Measurements from ENCODE around the gene SOX2.

Gene SOX2

GRCh38 chr3:181705086-181705480, 6.6 kb upstream of the SOX2 start:
- no peak for DNase-seq

- no peak for DNase-seq
These were observed 3.7 kb upstream of the SOX2 start for GRCh38 chr3:181707980-181708379.

DNA sequence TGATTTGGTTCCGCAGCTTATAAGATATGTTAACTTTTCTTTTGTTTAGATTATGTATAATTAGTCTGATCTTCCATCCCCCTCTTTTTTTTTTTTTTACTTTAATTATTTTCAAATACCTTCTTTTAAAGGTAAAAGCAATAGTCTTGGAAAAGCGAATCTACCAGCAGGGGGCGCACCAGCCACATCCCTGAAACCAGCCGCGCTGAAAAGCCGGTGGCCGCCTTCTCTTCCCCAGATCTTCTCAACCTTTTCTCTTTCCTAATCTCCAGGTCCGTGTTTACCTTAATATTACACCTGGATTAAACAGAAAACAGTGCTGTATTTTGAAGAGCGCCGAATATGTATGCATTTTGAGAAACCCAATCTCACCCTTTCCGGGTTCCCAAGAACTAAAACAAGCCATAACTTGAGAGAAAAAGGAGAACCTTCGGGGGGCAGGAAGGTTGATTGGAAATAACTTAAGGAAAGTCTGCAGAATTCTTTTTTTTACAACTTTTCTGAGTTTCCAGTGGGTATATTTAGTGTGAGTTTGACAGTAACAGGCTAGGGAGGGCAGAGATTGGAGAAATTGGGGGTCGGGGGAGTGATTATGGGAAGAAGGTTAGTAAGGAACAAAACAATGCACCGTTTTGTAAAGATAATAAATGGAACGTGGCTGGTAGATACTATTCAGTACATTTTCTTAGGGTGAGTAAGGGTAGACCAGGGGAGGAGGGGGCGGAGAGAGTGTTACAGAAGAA, 2.0 kb upstream of the SOX2 start:
- peak in 3 of 6 experiments; percentile 13 to 33 (median 17) for DNase-seq

DNA sequence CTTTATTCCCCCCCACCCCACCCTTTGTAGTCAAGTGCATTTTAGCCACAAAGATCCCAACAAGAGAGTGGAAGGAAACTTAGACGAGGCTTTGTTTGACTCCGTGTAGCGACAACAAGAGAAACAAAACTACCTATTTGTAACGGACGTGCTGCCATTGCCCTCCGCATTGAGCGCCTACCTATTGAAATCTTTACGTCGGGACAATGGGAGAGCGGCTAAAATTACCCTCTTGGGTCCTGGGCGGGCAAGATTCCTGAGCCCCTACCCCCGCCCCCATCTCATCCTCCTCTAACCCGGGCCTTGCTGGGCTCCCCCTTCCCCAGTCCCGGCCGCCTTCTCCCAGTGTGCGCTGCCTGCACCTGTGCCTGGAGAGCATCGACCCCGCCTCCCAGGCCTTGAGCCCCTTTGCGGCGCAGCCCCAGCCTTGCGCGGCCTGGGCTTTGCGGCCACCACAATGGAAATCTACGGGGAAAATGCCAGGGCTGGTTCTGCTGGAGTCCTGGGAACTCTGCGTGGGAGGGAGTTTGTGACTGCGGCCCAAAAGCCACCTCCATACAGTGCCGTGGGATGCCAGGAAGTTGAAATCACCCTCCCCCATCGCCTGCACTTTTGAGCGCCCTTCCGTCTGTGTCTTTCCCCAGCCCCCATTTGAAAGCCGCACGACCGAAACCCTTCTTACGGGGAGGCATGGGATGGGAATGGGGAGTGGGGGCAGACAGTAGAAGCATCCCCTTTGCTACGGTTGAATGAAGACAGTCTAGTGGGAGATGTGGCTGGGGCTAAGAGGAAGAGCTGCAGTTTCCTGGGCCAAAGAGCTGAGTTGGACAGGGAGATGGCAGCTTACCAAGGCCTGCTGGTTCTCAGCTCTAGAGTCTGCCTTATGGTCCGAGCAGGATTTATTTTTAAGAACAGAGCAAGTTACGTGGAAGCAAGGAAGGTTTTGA, 1.1 kb upstream of the SOX2 start:
- DNase-seq = peak in 1 of 6 experiments; percentile 16

DNA sequence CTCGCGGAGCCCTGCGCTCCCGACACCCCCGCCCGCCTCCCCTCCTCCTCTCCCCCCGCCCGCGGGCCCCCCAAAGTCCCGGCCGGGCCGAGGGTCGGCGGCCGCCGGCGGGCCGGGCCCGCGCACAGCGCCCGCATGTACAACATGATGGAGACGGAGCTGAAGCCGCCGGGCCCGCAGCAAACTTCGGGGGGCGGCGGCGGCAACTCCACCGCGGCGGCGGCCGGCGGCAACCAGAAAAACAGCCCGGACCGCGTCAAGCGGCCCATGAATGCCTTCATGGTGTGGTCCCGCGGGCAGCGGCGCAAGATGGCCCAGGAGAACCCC, 464 bp downstream of the SOX2 start:
- DNase-seq = no peak

DNA sequence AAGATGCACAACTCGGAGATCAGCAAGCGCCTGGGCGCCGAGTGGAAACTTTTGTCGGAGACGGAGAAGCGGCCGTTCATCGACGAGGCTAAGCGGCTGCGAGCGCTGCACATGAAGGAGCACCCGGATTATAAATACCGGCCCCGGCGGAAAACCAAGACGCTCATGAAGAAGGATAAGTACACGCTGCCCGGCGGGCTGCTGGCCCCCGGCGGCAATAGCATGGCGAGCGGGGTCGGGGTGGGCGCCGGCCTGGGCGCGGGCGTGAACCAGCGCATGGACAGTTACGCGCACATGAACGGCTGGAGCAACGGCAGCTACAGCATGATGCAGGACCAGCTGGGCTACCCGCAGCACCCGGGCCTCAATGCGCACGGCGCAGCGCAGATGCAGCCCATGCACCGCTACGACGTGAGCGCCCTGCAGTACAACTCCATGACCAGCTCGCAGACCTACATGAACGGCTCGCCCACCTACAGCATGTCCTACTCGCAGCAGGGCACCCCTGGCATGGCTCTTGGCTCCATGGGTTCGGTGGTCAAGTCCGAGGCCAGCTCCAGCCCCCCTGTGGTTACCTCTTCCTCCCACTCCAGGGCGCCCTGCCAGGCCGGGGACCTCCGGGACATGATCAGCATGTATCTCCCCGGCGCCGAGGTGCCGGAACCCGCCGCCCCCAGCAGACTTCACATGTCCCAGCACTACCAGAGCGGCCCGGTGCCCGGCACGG, 991 bp downstream of the SOX2 start:
- DNase-seq = peak in 1 of 6 experiments; percentile 21

GRCh38 chr3:181713280-181713647, 1.5 kb downstream of the SOX2 start:
- DNase-seq = no peak

DNA sequence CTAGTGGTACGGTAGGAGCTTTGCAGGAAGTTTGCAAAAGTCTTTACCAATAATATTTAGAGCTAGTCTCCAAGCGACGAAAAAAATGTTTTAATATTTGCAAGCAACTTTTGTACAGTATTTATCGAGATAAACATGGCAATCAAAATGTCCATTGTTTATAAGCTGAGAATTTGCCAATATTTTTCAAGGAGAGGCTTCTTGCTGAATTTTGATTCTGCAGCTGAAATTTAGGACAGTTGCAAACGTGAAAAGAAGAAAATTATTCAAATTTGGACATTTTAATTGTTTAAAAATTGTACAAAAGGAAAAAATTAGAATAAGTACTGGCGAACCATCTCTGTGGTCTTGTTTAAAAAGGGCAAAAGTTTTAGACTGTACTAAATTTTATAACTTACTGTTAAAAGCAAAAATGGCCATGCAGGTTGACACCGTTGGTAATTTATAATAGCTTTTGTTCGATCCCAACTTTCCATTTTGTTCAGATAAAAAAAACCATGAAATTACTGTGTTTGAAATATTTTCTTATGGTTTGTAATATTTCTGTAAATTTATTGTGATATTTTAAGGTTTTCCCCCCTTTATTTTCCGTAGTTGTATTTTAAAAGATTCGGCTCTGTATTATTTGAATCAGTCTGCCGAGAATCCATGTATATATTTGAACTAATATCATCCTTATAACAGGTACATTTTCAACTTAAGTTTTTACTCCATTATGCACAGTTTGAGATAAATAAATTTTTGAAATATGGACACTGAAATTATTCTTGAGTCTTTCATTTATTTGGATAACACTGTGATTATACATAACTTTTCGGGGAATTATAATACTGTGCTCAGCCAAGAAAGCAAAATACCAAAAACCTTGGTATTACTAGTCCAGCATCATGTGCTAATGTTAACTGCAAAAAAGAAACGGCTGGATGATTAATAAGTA, 2.2 kb downstream of the SOX2 start:
- DNase-seq = peak in 1 of 6 experiments; percentile 5

GRCh38 chr3:181715571-181716340, 4.0 kb downstream of the SOX2 start:
- no peak for DNase-seq

DNA sequence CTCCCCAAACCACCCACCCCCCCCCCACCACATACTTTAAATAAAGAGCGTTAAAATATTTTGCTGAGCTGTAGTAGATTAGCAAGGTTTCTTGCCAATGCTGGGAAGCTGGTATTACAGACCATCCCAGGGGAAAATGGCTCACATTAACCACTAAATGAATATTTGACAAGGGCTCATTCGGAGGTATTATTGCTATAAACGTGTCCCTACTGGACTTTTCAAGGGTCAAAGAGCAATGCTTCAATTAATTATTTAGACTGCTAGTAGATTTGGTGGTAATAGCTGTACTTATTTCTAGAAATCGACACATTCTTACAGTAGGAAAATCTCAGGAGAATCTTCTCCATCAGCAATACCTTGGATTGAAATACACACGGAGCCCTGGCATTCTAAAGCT, 5.2 kb downstream of the SOX2 start:
- no peak for DNase-seq

DNA sequence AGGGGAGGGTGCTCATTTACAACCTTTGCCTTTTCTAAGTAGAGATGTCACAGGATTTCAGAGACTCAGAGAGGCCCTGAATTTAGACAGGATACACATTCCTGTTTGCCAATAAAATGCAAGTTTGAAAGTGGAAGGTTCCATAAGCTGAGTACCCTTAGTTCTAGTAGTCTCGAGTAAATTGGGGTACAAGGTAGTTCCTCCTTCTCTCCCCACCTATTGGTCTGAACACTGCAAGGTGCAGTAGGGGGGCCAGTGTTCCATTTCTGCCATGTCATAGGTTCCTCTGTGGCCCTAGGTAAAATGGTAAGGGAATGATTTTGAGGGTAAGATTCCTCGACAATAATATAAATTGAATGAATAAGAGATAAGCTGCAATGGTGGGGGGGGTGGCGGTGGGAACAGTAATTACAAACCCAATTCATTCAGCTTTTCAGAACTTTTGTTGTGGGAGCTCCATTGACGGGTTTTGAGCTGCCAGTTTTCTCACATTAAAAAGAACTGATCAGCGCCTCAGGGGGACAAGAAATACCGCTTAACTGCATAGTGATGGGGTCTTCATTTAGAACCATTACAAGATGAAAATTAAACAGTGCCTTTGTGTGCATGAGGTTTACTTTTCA, 5.9 kb downstream of the SOX2 start:
- no peak for DNase-seq

GRCh38 chr3:181718369-181718768, 6.6 kb downstream of the SOX2 start:
- no peak for DNase-seq

GRCh38 chr3:181718987-181719911, 7.5 kb downstream of the SOX2 start:
- DNase-seq = no peak

GRCh38 chr3:181719991-181720680, 8.4 kb downstream of the SOX2 start:
- no peak for DNase-seq

DNA sequence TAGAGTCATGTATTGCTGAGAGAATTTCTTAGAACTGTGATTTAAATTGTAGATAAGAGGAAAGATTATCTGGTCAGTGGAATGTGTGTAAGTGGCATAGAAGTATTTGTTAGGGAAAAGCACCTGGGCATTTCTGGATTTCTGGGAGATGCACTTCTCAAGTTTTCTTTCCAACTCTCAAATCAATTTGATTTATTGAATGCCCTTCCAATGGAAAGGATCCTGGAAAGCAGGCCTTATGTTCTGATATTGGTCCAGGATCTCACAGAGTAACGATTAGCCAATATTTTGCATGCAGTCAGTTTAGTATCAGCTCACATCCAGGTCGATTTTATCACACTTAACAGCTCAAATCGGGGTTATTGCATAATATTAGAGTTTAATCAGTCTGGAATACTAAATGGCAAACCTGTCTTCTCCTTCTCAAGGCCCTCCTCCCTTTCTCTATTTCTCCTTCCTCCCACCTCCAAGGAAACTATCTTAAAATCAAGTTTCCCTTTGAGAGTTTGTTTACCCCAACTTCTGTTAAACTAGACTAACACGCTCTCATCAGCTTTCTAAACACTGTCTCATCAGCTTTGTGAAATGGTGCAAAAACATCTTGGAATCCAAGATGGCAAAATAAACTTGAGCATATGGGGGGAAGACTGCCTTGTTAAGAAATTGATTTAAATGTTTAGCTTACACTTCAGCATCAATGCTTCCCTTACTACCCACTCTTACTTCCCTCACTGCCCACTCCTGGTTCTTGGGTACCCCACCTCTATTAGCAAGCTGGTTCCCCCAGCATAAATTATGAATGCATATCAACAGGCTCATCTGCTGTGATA, 9.5 kb downstream of the SOX2 start:
- DNase-seq = no peak

GRCh38 chr3:181722156-181722555, 10.4 kb downstream of the SOX2 start:
- DNase-seq = no peak

DNA sequence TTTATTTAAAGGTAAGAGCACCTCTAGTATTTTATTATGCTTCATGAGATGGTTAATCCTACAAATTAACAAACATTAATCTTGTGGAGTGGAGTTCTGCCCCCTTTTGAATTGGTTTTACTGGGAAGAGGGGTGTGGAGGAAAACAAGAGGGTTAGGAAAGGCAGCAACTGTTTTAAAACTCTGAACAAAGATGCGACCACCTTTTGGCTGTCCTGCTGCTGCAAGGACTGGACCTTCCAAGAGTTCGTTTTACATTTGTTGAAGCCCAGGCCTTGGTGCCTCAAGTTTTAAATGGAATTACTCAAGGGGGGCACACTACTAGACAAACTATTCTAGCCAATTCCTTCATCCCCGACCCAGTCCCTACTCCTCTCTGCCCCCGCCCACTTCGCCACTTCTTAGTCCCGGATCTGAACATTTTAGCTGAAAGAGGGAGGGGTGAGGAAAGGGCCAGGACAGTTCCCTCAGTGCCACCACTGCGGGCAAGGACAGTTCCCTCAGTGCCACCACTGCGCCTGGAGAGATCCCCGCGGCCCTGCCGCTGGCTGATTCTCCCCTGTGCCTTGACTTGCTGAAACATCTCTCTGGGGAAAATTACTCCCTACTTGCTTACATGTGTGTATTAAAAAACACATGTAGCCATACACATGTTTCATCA, 11.2 kb downstream of the SOX2 start:
- no peak for DNase-seq
